Right kidney (tissue), 1 donor: Measurements from ENCODE around the gene SPARC.
"Not testable (repeated sequence)": the region's sequence is repeated elsewhere in the genome, so short reads cannot be mapped to it uniquely, and the experiment has no call there.

ENCODE experiments used
- DNase-seq: peaks from one replicate; pipeline ENCODE4 v3.0.0-alpha.2; 2016

The SPARC gene

DNA sequence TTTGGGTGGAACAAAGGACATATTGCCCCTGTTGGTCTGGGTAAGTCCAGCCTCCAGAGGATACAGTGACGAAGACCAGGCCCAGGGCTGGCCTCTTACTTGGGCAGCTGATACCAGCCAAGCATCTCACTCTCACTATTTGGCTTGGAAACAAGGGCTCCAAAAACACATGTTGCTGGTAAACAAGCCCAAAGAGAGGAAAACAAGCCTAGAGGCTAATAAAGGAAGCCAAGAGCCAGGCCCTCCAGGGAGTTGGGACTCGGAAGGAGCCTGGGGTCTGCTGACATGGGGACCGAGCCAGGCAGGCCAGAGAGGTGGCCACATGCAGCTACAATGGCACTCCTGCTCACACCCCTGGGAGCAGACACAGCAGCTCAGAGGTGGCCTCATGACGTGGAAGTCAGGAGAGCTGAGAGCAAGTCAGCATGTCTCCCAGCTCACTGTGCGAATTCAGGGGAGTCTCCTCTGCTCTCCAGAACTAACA lies 5.7 kb downstream of the SPARC start:
- DNase-seq = no peak

DNA sequence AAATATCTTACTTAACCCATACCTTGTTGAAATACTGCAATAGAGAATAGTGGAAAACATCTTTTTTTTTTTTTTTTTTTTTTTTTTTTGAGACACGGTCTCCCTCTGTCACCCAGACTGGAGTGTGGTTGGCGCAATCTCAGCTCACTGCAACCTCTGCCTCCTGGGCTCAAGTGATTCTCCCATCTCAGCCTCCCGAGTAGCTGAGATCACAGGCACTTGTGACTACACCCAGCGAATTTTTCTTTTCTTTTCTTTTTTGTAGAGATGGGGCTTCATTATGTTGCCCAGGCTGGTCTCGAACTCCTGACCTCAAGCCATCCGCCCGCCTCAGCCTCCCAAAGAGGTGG lies 6.6 kb downstream of the SPARC start:
- DNase-seq = not testable (repeated sequence)

DNA sequence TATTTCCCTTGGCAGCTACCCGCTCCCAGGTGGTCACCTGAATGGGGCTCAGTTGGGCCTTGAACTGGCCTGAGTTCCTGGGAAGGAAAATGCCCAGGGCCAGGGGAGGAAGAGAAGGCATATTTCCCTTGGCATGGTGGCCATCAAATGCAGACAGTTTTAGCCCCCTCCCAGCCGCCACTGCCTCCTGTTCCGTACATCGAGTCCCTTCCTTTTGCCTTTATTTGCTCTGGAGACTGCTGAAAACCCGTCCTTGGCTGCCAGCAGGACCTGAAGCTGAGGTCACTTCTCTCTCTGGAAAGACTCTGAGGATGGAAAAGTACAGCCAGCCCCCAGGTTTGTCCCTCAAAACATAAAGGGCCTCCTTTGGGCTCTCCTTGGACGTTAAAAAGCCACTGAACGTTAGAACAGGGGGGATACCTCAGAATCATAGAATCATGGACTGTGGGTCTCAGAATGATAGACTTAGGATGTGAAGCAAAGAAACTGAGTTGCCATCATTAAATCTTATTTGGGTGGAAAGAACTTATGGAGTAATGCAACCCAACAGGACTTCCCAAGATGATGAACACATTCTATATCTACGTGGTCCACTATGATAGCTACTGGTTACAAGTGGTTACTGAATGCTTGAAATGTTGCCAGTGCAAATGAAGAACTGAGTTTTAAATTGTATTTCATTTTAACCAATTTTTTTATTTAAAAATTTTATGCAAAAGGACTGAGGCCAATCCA lies 7.1 kb downstream of the SPARC start:
- no peak for DNase-seq

DNA sequence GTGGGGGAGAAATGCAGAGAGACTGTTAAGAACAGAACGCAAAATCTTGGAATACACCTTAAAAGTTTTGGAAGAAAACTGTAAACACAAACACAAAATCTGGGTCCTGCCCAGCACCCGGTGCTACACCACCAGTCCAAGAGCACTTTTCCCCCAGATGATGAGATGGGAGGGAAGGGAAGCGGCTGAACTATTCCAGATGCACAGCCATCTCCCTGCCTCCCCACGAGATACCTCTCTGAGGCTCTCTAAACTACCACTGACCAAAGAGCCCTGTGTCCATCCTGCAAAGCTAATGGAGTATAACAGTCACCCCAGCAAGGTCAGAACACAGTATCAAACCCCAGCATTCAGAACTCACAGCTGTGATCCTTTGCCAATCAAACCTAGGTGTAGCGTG lies 8.0 kb downstream of the SPARC start:
- DNase-seq = no peak

DNA sequence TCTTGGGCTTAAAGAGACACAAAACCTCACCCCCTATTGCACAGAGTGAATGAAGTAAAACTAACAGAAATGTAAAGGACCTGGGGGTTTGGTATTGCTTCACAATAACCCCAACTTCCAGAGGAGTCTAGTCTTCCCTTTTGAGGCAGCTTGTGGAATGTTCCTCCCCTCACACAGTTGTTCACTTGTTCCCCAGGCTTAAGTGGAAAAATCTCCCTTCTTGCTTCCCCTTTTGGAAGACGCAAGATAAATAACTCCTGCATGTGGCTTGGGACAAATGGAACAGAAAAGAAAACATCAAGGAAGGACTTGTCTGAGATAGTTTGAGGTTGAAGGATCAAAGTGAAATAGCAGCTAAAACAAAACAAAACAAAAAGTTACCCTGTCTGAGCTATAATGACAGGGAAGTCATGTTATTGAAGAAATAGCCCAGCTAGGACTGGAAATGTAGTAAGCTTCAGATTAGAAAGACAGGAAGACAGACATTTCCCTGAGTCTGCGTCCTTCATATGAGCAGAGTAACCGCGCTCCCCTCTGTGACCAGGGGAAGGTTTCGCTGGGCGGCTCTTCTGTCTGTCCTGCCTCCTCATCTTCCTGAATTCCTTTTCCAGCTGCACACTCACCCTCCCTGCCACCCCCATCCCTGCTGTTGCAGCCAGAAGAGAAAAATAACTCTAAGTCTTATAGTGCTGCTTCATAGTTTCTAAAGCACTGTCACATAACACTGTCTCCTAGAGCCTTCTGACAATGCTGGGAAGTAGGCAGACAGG lies 8.8 kb downstream of the SPARC start:
- DNase-seq = no peak

DNA sequence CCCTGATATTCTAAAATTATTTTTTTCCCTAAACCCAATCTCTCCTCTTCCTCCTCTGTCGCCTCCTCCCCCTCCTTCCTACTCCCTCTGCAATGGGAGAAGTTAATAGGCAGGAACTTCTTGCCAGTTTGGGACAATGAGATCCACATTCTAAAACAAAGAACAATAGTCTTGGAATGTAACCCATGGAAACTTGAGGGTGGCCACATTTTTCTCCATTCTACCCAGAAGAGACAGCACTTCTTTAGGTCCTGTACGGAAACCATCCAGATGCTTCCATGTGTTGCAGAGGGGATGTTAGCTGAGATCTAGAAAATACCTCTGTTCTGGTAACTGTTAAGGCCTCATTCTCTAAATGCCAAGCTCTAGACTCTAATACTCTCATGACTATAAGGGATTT lies 10.0 kb downstream of the SPARC start:
- no peak for DNase-seq

DNA sequence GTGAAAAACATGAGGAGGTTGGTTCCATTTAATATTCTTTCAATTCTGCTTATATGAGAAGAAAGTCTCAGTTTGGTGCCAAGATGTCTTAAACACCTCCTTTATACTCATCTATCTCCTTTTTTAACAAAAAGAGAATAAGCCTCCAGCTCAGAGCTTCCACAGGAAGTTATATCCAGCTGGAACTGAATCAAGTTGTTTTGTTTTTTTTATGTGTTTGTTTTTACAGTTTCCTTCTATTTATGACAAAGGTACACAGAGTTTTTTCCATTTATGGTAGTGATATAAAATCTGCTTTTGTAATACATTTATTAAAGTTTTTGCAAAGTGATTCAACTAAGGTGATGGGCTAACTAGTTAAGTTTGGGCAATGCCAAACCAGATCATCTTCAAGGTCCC lies 10.4 kb downstream of the SPARC start:
- DNase-seq = no peak

DNA sequence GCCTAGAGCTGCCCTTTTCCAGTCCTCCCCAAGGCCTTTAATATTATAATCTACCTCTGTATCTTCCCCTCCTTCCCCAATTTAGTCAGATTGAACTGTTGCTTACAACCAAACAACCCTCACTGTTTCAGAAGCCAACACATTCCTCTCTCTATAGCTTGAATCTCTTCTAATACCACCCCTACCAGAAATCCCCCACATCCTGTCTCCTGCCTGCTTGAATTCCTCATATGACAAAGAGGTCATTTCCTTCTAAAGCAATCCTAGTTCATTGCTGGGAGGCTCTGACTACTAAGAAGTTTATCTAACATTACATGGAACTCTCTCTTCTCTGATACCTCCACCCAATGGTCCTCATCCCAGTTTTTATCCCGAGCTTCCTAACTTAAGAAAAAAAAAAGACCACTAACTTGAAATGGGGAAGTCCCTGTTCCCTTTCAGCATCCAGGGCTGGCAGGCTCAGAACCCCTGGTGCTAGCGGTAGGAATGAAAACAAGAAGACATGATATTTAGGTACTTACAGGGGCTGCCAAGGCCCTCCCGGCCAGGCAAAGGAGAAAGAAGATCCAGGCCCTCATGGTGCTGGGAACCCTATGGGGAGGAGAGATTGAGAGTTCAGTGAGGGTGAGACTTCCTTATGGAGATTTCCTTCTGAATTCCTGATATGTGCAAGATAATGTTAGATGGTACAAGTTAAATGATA lies 11.0 kb downstream of the SPARC start:
- no peak for DNase-seq

DNA sequence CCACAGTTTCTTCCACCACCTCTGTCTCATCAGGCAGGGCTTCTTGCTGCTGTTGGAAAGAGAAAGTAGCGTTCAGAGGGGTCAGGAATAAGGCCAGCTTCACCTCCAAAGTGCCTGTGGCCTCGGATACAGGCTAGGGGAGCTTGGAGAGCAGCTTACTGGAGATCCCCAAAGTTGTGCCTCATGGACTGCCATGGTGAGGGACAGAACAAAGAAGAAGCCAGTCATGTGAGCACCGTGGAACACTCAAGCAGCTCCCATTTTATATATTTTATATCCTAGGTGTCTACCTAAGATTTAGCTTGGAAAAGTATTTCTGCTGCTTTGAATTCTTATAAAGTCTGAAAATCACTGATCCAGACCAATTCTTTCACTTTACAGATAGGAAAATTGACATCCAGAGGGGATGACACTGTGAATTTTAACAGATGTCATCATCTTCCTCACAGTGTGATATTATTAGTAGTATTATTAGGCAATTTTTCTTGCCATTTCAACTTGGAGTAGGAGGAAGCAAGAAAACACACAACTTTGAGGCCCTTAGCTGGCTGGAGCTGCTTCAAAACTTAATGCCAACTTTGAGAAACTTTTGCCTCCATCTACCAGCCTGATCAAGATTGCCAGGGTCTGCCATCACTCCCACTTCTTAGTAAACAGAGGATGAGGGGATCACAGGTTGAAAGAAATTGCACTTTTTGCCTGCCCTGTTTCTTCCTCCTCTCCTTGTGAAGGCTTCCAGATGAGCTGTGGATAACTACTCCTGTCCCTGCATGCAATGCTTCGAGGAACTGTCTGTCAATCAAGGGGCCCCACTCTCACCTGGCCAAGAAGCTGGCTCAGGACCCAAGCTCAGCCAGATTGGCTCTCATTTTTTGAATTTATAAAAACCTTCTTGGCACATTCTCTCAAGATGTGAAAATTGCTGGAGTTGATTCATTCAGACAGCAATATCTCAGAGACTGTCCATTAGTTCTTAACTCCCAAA lies 11.8 kb downstream of the SPARC start:
- DNase-seq = no peak

DNA sequence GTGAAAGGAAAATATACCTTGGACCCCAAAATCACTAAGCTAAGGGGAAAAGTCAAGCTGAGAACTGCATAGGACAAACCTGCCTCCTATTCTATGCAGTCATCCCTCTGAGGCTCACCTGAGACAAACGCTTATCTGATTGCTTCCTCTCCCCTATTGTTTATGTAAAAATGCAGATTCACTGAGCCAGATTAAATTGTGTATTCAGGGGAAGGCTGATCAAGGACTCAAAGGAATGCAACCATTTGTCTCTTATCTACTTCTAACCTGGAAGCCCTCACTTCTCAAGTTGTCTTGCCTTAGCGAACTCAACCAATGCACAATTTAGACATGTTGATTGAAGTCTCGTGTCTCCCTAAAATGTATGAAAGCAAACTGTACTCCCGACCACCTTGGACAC lies 13.3 kb downstream of the SPARC start:
- no peak for DNase-seq

DNA sequence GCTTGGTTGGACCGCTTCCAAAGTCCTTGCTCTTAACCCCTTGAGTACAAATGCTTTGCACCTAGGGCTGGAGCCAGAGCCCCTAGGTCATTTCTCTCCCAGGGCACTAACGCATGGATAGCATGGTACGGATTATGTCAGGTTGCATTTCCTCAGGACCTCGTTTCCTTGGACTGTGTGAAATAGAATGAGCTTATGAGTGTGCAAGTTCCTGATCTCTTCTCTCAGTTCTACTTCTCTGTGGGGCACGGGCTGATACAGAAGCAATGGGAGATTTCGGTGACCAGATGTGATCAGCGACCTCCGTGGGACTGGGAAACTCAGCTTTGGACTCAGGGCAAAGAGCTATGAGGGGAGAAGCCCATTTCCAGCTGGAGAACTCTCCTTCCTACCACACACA lies 14.2 kb downstream of the SPARC start:
- no peak for DNase-seq

DNA sequence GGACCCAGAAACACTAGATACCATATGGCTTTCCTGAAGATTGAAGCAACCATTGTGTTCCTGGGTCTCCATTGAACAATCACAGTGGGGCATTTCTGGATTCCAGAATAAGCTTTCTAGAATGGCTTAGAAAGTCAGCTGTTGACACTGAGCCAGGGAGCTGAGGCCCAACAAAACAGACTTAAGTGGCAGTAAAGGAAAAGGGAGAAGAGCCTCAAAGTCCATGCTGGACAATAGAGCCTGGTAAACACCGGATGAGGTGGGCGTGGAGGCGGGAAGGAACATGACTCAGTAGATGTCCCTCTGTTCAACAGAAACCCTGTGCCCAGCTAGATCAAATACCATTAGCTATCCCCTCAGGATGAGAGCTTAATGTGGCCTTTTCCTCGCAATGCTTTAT lies 14.8 kb downstream of the SPARC start:
- DNase-seq = no peak

DNA sequence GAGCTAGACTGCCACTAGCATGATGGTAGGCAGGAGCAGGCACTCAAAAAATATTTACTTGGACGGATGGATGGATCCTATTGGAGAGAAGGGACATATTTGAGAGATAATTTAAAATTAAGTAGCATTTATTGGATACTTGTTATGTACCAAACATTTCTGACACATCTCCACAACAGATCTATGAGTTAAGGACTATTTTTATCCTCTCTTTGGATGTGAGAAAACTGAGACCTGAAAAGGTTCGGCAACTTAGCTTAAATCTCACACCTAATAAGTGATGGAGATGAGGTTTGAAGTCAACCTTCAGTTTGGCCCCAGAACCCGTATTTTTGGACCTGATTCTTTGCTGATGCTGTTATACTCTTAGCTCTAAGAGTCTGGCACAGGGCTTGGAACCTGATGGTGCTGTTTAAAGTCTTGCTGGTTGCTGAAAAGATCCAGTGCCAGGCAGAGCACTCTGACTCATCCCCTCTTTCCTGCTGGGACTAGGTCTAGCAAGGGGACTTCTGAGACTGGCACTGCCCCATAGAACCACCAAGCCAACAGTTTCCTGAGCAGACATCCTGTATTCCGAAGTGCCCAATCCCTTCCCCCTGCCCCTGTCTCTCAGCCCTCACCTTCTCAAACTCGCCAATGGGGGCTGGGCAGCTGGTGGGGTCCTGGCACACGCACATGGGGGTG lies 15.6 kb downstream of the SPARC start:
- no peak for DNase-seq

DNA sequence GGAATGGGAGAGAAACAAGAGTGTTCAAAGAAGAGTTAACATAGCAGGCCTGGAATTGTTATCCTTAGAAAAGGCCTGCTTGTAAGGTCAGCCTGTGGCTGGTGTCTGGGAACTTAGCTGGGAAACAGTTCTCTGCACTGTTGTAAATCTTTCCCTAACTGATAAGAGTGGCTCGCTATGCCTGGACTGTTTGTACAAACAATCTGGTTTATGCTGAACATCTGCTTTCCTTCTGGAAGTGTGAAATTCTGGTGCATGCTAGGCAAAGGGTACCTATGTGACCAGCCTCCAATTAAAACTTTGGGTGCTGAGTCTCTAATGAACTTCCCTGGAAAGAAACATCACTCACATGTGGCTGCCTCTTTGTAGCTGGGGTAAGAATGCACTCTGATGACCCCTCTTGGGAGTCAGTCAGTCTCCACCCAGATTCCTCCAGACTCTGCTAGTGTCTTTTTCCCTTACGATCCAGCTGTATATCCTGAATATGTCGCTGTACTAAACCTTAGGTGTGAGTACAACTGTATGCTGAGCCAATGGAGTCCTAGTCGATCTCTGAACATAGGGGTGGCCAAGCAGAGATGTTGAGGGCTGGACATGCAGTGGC lies 16.5 kb downstream of the SPARC start:
- DNase-seq = no peak

DNA sequence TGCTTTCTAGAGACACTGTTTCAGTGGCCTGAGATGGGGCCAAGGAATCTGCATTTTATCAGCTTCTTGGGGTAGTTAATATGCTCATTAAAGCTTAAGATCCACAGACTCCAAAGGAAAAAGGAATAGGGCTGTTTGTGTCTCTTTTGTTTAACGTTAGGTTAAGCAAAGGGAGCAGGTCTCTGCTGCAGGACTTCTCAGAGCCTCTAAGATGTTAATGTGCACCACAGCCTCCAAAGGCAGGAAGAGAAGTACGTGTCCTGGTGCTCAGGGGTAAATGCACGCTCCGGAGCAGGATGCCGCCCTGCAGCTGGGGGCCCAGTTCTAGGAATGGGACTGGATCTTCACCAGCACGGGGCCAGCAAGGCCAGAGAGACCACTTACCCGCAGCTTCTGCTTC lies 19.6 kb downstream of the SPARC start:
- no peak for DNase-seq

DNA sequence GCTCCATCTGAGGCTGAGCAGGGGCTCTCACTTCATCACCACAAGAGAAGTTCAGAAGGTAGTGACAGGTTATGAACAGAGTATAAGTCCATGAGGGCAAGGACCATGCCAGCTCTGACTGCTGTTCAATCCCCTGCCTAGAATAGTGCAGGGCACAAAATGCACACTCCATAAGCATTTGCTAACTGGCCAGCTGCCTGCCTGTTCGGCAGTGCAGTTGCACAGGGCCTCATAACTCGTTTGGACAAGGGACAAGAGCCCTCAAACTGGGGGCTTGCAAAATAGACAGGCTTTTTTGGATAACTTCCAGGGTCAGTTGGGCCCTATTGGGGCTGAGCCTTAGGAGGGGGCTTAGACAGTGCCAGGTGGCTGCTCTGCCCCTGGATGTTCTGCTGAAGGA lies 21.1 kb downstream of the SPARC start:
- DNase-seq = no peak

DNA sequence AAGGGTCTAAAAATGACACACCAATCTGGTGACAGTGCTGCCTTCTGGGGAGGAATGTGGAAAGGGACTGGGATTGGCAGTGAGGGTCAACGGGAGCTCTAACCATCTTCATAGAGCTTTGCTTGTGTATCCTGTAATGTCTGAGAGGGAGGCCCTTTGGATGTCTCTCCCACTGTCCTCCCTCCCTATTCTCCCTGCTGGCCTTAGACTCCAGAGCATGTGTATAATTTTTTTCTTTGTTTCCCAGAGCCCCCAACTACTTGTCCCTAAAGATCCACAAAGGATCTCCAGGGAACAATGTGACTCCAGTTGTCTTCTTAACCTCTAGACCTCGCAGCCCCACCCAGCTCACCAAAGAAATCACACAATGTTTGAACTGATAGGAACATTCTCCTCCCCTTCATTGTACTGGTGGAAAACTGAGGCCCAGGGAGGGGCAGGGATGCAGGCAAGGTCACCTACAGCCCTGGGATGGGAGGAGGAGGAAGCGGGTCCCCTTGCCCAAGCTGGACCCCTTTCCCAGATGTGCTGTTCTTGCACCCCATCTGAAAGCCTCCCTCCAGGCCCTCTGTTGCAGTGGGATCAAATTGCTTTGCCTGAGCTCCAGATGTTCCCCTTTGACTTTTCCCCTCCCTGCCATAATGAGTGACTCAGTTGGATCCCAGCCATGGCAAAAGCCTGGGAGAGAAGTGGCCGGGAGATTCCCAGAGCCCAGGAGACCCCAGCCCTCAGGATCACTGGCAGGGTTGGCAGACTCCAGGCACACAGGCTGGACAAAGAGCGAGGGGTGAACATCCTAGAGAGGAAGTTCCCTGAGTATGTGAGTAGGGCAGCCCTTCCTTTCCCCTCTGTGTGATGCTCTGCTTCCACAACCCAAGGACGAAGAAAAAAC lies 21.8 kb downstream of the SPARC start:
- DNase-seq = no peak

DNA sequence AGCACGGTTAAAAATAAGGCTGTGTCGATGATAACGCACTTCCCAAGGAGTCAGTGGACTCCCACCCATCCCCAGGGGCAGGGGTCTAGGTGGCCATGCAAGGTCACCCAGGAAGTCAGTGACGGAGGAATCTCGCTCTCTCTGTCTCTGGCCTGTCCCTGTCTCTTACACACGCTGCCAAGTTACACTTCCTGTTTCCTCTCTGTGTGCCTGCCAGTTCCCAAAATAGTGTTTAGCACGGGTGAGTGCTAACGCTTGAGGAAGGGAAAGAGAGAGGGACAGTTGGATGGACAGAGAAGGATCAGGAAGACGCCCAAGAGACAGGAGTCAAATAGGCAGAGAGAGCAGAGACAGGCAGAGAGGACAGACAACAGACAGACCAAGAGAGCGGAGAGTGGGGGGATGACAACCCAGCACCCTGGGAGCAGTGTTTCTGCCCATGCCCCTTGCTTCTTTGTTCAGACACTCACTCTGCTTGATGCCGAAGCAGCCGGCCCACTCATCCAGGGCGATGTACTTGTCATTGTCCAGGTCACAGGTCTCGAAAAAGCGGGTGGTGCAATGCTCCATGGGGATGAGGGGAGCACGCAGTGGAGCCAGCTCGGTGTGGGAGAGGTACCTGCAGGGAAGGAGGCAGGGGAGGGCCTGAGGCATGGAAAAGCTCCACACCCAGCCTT lies 23.0 kb downstream of the SPARC start:
- DNase-seq = no peak

DNA sequence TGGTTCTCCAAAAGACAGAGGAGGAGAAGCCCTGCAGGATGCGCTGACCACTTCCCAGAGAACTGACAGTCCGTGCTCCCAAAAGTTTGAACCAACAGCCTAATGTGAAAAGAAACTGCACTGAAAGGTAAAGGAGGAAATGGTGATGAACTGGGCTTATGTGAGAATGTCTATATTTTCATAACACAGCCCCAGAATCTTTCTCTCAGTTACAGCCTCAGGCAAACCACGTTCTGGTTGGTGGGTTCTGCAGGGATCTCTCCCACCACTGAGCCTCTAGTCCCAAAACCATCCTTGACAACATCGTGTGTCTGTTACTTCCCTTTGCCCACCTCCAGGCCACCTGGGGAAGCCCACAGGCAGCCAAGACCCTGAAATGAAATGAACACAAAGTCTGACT lies 23.9 kb downstream of the SPARC start:
- DNase-seq = no peak
